ENCODE results near the gene NEK7. TPM values are rescaled to one million over a fixed set of nuclear protein-coding genes. Genes with fewer than 3 reads are reported as not detected.
"Not testable (repeated sequence)": the region's sequence is repeated elsewhere in the genome, so short reads cannot be mapped to it uniquely, and the experiment has no call there.

NEK7 gene
- total RNA-seq, 1 experiment from 2014 or later: 699 TPM

GRCh38 chr1:198205016-198205684 is 48.4 kb downstream of the NEK7 start:
- no peak for DNase-seq (ENCODE audit: low spot score)

- no peak for DNase-seq (ENCODE audit: low spot score)
Observed at GRCh38 chr1:198206292-198206691, 49.5 kb downstream of the NEK7 start.

GRCh38 chr1:198211696-198212095 is 54.9 kb downstream of the NEK7 start:
- no peak for DNase-seq (ENCODE audit: low spot score)

GRCh38 chr1:198212126-198212525 is 55.3 kb downstream of the NEK7 start:
- no peak for DNase-seq (ENCODE audit: low spot score)

- DNase-seq (ENCODE audit: low spot score): peak; percentile 63
Observed at GRCh38 chr1:198212675-198213074, 55.9 kb downstream of the NEK7 start.

- no peak for DNase-seq (ENCODE audit: low spot score)
Observed at GRCh38 chr1:198214924-198215323, 58.1 kb downstream of the NEK7 start.

- DNase-seq (ENCODE audit: low spot score): peak; percentile 80
Observed at GRCh38 chr1:198220428-198220827, 63.6 kb downstream of the NEK7 start.

GRCh38 chr1:198227010-198227409 is 70.2 kb downstream of the NEK7 start:
- not testable (repeated sequence) for DNase-seq (ENCODE audit: low spot score)

- DNase-seq (ENCODE audit: low spot score): not testable (repeated sequence)
Observed at GRCh38 chr1:198227454-198227853, 70.7 kb downstream of the NEK7 start.

GRCh38 chr1:198228925-198229324 is 72.1 kb downstream of the NEK7 start:
- no peak for DNase-seq (ENCODE audit: low spot score)

- no peak for DNase-seq (ENCODE audit: low spot score)
Observed at GRCh38 chr1:198231779-198232178, 75.0 kb downstream of the NEK7 start.

GRCh38 chr1:198232378-198232777 is 75.6 kb downstream of the NEK7 start:
- DNase-seq (ENCODE audit: low spot score): no peak

- no peak for DNase-seq (ENCODE audit: low spot score)
Observed at GRCh38 chr1:198232940-198233675, 76.3 kb downstream of the NEK7 start.

- DNase-seq (ENCODE audit: low spot score): peak; percentile 55
Observed at GRCh38 chr1:198234520-198235251, 77.9 kb downstream of the NEK7 start.

- no peak for DNase-seq (ENCODE audit: low spot score)
Observed at GRCh38 chr1:198238121-198238520, 81.3 kb downstream of the NEK7 start.

- DNase-seq (ENCODE audit: low spot score): no peak
Observed at GRCh38 chr1:198241553-198241952, 84.8 kb downstream of the NEK7 start.

- DNase-seq (ENCODE audit: low spot score): no peak
Observed at GRCh38 chr1:198244772-198245171, 88.0 kb downstream of the NEK7 start.

GRCh38 chr1:198245379-198245778 is 88.6 kb downstream of the NEK7 start:
- no peak for DNase-seq (ENCODE audit: low spot score)

GRCh38 chr1:198246337-198246736 is 89.5 kb downstream of the NEK7 start:
- DNase-seq (ENCODE audit: low spot score): no peak

GRCh38 chr1:198253259-198253658 is 96.5 kb downstream of the NEK7 start:
- DNase-seq (ENCODE audit: low spot score): no peak

- peak; percentile 85 for DNase-seq (ENCODE audit: low spot score)
Observed at GRCh38 chr1:198253668-198254067, 96.9 kb downstream of the NEK7 start.

- no peak for DNase-seq (ENCODE audit: low spot score)
Observed at GRCh38 chr1:198254521-198254920, 97.7 kb downstream of the NEK7 start.

- no peak for DNase-seq (ENCODE audit: low spot score)
Observed at GRCh38 chr1:198254948-198255347, 98.2 kb downstream of the NEK7 start.

Measured in A172 (cell line).